Liver (tissue), 9 donors: ENCODE measurements around the gene FURIN. TPM values are rescaled to one million over a fixed set of nuclear protein-coding genes. Genes with fewer than 3 reads are reported as not detected.

Experiments
- DNase-seq: peaks from one replicate; pipeline ENCODE4 v3.0.0-alpha.2; 2017; ENCODE audit warnings: low spot score
- H3K27ac ChIP-seq, 2 donors: one replicate each; pipeline ENCODE4 v1.7.0; 2013; ENCODE audit warnings: inconsistent platforms in 2 of 2, low read length in 2 of 2, control low read depth in 1 of 2, low read depth in 1 of 2, mild to moderate bottlenecking in 1 of 2
- H3K27me3 ChIP-seq, 4 donors: one replicate each; pipeline versions ENCODE4 v1.6.1 to v1.7.0; 2013; ENCODE audit warnings: low read length in 3 of 4, inconsistent platforms in 1 of 4, mild to moderate bottlenecking in 1 of 4, moderate library complexity in 1 of 4; ENCODE audit not compliant: control insufficient read depth in 4 of 4, insufficient read depth in 4 of 4
- H3K36me3 ChIP-seq, 4 donors: one replicate each; pipeline versions ENCODE4 v1.6.1 to v1.7.0; 2013; ENCODE audit warnings: low read length in 3 of 4, mild to moderate bottlenecking in 3 of 4, low read depth in 1 of 4, moderate library complexity in 1 of 4; ENCODE audit not compliant: control insufficient read depth in 4 of 4, insufficient read depth in 3 of 4
- H3K4me1 ChIP-seq, 4 donors: one replicate each; pipeline versions ENCODE4 v1.6.1 to v1.7.0; 2013; ENCODE audit warnings: low read length in 3 of 4, mild to moderate bottlenecking in 3 of 4, moderate library complexity in 1 of 4; ENCODE audit not compliant: control insufficient read depth in 4 of 4, insufficient read depth in 4 of 4
- H3K4me3 ChIP-seq, 3 donors: one replicate each; pipeline versions ENCODE4 v1.6.1 to v1.7.0; 2013; ENCODE audit warnings: low read length in 3 of 3, control low read depth in 1 of 3, low read depth in 1 of 3, mild to moderate bottlenecking in 1 of 3
- H3K9ac ChIP-seq, 2 donors: one replicate each; pipeline ENCODE4 v1.7.0; 2013; ENCODE audit warnings: low read length in 2 of 2, mild to moderate bottlenecking in 2 of 2, moderate library complexity in 2 of 2, control low read depth in 1 of 2, low read depth in 1 of 2
- H3K9me3 ChIP-seq, 4 donors: one replicate each; pipeline versions ENCODE4 v1.6.1 to v1.7.0; 2013; ENCODE audit warnings: low read length in 3 of 4; ENCODE audit not compliant: control insufficient read depth in 4 of 4
- EGR1 ChIP-seq, 2 donors: IDR thresholded peaks; 2 replicates each; pipeline ENCODE4 v1.6.1; 2016 to 2018; ENCODE audit warnings: antibody characterized with exemption in 2 of 2, low read depth in 2 of 2
- FOXA1 ChIP-seq: IDR thresholded peaks from 2 replicates; pipeline ENCODE4 v1.6.1; 2016; ENCODE audit warnings: antibody characterized with exemption
- FOXA2 ChIP-seq: IDR thresholded peaks from 2 replicates; pipeline ENCODE4 v1.6.1; 2016; ENCODE audit warnings: antibody characterized with exemption
- GABPA ChIP-seq, 2 donors: IDR thresholded peaks in 1 of 2; conservative IDR thresholded peaks in 1 of 2; 2 replicates each; pipeline ENCODE4 v1.6.1; 2016; ENCODE audit warnings: antibody characterized with exemption in 2 of 2, mild to moderate bottlenecking in 1 of 2, moderate library complexity in 1 of 2
- HNF4A ChIP-seq, 2 donors: conservative IDR thresholded peaks; 2 replicates each; pipeline ENCODE4 v1.6.1; 2016; ENCODE audit warnings: antibody characterized with exemption in 2 of 2, mild to moderate bottlenecking in 2 of 2
- HNF4G ChIP-seq: IDR thresholded peaks from 2 replicates; pipeline ENCODE4 v1.6.1; 2016; ENCODE audit warnings: antibody characterized with exemption
- JUND ChIP-seq, 2 donors: IDR thresholded peaks; 2 replicates each; pipeline ENCODE4 v1.6.1; 2016; ENCODE audit warnings: antibody characterized with exemption in 2 of 2
- NR2F2 ChIP-seq: IDR thresholded peaks from 2 replicates; pipeline ENCODE4 v1.6.1; 2016; ENCODE audit warnings: antibody characterized with exemption
- RAD21 ChIP-seq, 2 donors: IDR thresholded peaks; 2 replicates each; pipeline ENCODE4 v1.6.1; 2016; ENCODE audit warnings: antibody characterized with exemption in 2 of 2, mild to moderate bottlenecking in 2 of 2
- RXRA ChIP-seq, 2 donors: IDR thresholded peaks; 2 replicates each; pipeline ENCODE4 v1.6.1; 2017 to 2018; ENCODE audit warnings: antibody characterized with exemption in 2 of 2, mild to moderate bottlenecking in 1 of 2
- SP1 ChIP-seq: IDR thresholded peaks from 2 replicates; pipeline ENCODE4 v1.6.1; 2018; ENCODE audit warnings: antibody characterized with exemption, mild to moderate bottlenecking
- TAF1 ChIP-seq: conservative IDR thresholded peaks from 2 replicates; pipeline ENCODE4 v1.6.1; 2016; ENCODE audit warnings: antibody characterized with exemption, mild to moderate bottlenecking
- YY1 ChIP-seq: IDR thresholded peaks from 2 replicates; pipeline ENCODE4 v1.6.1; 2016; ENCODE audit warnings: antibody characterized with exemption, mild to moderate bottlenecking
- WGBS: extraction: QIAGEN DNeasy Blood & Tissue Kit; methylation state at CpG from one replicate; pipeline ENCODE4 v1.1.7; 2013; 5-methylcytosine and 5-hydroxymethylcytosine counted together
- polyA plus RNA-seq, 2 donors: library from polyadenylated mRNA; stranded (reverse) in 1 of 2; unstranded in 1 of 2; fragments of 200-250 nt in 1 of 2; fragments of >200 nt in 1 of 2; fragmentation: Nextera tagmentation in 1 of 2; extraction: Ambion mirVana in 1 of 2; gene quantifications; one replicate each; pipeline versions ENCODE4 v1.2.1 to v1.2.3, GENCODE V29; 2013 to 2015
- total RNA-seq, 2 donors: library from RNA; depleted of rRNA; stranded (reverse); fragments of >200 nt; gene quantifications; one replicate each; pipeline ENCODE4 v1.2.3, GENCODE V29; 2014
- TF ChIP-seq, protein P1 (sequence below): IDR thresholded peaks from 2 replicates; pipeline ENCODE4 v1.6.1; 2016; ENCODE audit warnings: antibody characterized with exemption
- TF ChIP-seq, protein P2 (sequence below): IDR thresholded peaks from 2 replicates; pipeline ENCODE4 v1.6.1; 2016; ENCODE audit warnings: antibody characterized with exemption
- TF ChIP-seq, protein P3 (sequence below): IDR thresholded peaks from 2 replicates; pipeline ENCODE4 v1.6.1; 2016; ENCODE audit warnings: antibody characterized with exemption
- TF ChIP-seq, protein P4 (sequence below): IDR thresholded peaks from 2 replicates; pipeline ENCODE4 v1.6.1; 2016; ENCODE audit warnings: antibody characterized with exemption, mild to moderate bottlenecking
- TF ChIP-seq, protein P5 (sequence below): fragments of 150-350 bp; IDR thresholded peaks from 2 replicates; pipeline ENCODE4 v1.5.1; 2017; ENCODE audit warnings: improper control_type of control experiment, low read depth, low read length; ENCODE audit not compliant: missing input control
- donor health status: healthy.
- donor health status: healthy.
- donor health status: healthy.
- donor health status: healthy.
- donor health status: healthy.

Gene FURIN
- total and polyA plus RNA-seq, 4 donors, result 102 to 258 (median 164) TPM

DNA sequence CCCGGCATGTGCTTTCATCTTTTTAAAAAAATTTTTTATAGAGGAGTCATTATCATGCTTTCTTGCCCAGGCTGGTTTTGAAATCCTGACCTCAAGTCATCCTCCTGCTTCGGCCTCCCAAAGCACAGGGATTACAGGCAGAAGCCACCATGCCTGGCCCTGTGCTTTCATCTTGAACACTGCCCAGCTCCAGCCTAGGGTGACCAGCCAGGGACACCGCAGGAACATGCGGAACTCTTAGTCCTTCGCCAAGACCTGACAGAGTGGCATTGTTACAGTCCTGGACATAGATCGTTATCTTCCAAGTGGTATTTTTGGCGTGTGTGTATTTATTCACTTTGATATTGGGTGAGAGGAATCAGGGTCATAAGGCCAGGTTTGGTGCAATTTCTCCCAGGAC lies 7.9 kb upstream of the FURIN start:
- DNase-seq, result no peak

More for the DNA sequence above, 7.9 kb upstream of the FURIN start:
- 29% methylated on average over 7 of the region's 7 CpGs for WGBS
- Histone ChIP-seq H3K9ac (no peak overlapping the region), H3K27ac (peak overlapping the region; percentile 78 to 80), H3K9me3 (no peaks in the 10 kb centered on the region), H3K4me3 (no peak overlapping the region), H3K4me1 (peaks cover 27 to 64% (median 52%) of the 10 kb centered on the region in 4 donors), H3K27me3 (no peaks in the 10 kb centered on the region), H3K36me3 (no peaks in the 10 kb centered on the region)
- TF ChIP-seq SP1 (peak; percentile 64), YY1 (no peak), EGR1 (IDR thresholded peaks at IDR 0.05; ENCODE audit: low read depth in 2 of 2) (peak in 1 of 2 donors; percentile 11), GABPA (IDR thresholded peaks at IDR 0.05 in 1 of 2, conservative IDR thresholded peaks at IDR 0.05 in 1 of 2) (no peak), RXRA (IDR thresholded peaks at IDR 0.05) (peak; percentile 58 to 74), RAD21 (IDR thresholded peaks at IDR 0.05) (peak in 1 of 2 donors; percentile 16), HNF4A (conservative IDR thresholded peaks at IDR 0.05) (peak; percentile 27 to 68), FOXA1 (no peak), JUND (IDR thresholded peaks at IDR 0.05) (peak in 1 of 2 donors; percentile 21), TAF1 (no peak), NR2F2 (no peak), HNF4G (no peak), FOXA2 (peak; percentile 8)
- TF ChIP-seq, protein P1, sequence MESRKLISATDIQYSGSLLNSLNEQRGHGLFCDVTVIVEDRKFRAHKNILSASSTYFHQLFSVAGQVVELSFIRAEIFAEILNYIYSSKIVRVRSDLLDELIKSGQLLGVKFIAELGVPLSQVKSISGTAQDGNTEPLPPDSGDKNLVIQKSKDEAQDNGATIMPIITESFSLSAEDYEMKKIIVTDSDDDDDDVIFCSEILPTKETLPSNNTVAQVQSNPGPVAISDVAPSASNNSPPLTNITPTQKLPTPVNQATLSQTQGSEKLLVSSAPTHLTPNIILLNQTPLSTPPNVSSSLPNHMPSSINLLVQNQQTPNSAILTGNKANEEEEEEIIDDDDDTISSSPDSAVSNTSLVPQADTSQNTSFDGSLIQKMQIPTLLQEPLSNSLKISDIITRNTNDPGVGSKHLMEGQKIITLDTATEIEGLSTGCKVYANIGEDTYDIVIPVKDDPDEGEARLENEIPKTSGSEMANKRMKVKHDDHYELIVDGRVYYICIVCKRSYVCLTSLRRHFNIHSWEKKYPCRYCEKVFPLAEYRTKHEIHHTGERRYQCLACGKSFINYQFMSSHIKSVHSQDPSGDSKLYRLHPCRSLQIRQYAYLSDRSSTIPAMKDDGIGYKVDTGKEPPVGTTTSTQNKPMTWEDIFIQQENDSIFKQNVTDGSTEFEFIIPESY, result no peak
- TF ChIP-seq, protein P2, sequence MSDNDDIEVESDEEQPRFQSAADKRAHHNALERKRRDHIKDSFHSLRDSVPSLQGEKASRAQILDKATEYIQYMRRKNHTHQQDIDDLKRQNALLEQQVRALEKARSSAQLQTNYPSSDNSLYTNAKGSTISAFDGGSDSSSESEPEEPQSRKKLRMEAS, result no peak
- TF ChIP-seq, protein P3, sequence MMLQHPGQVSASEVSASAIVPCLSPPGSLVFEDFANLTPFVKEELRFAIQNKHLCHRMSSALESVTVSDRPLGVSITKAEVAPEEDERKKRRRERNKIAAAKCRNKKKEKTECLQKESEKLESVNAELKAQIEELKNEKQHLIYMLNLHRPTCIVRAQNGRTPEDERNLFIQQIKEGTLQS, result no peak
- TF ChIP-seq, protein P4, sequence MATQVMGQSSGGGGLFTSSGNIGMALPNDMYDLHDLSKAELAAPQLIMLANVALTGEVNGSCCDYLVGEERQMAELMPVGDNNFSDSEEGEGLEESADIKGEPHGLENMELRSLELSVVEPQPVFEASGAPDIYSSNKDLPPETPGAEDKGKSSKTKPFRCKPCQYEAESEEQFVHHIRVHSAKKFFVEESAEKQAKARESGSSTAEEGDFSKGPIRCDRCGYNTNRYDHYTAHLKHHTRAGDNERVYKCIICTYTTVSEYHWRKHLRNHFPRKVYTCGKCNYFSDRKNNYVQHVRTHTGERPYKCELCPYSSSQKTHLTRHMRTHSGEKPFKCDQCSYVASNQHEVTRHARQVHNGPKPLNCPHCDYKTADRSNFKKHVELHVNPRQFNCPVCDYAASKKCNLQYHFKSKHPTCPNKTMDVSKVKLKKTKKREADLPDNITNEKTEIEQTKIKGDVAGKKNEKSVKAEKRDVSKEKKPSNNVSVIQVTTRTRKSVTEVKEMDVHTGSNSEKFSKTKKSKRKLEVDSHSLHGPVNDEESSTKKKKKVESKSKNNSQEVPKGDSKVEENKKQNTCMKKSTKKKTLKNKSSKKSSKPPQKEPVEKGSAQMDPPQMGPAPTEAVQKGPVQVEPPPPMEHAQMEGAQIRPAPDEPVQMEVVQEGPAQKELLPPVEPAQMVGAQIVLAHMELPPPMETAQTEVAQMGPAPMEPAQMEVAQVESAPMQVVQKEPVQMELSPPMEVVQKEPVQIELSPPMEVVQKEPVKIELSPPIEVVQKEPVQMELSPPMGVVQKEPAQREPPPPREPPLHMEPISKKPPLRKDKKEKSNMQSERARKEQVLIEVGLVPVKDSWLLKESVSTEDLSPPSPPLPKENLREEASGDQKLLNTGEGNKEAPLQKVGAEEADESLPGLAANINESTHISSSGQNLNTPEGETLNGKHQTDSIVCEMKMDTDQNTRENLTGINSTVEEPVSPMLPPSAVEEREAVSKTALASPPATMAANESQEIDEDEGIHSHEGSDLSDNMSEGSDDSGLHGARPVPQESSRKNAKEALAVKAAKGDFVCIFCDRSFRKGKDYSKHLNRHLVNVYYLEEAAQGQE, result no peak
- TF ChIP-seq, protein P5, sequence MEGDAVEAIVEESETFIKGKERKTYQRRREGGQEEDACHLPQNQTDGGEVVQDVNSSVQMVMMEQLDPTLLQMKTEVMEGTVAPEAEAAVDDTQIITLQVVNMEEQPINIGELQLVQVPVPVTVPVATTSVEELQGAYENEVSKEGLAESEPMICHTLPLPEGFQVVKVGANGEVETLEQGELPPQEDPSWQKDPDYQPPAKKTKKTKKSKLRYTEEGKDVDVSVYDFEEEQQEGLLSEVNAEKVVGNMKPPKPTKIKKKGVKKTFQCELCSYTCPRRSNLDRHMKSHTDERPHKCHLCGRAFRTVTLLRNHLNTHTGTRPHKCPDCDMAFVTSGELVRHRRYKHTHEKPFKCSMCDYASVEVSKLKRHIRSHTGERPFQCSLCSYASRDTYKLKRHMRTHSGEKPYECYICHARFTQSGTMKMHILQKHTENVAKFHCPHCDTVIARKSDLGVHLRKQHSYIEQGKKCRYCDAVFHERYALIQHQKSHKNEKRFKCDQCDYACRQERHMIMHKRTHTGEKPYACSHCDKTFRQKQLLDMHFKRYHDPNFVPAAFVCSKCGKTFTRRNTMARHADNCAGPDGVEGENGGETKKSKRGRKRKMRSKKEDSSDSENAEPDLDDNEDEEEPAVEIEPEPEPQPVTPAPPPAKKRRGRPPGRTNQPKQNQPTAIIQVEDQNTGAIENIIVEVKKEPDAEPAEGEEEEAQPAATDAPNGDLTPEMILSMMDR, result no peak
